Epithelial cell of prostate (primary cell): ENCODE data around the gene SCAMP2.
A peak's percentile ranks its signal among the peaks of the same experiment; 100 is the strongest.

ENCODE experiments used
- DNase-seq: peaks from one replicate; pipeline ENCODE4 v3.0.0-alpha.2; 2011; ENCODE audit warnings: low read depth, low spot score
- H3K27ac ChIP-seq: fragments of 450-650 bp; 2 replicates; pipeline ENCODE4 v1.5.1; 2017; ENCODE audit warnings: mild to moderate bottlenecking

SCAMP2 gene

GRCh38 chr15:74801311-74801997 lies 71.7 kb downstream of the SCAMP2 start:
- H3K27ac ChIP-seq: no peak overlapping the region
- no peak for DNase-seq

DNA sequence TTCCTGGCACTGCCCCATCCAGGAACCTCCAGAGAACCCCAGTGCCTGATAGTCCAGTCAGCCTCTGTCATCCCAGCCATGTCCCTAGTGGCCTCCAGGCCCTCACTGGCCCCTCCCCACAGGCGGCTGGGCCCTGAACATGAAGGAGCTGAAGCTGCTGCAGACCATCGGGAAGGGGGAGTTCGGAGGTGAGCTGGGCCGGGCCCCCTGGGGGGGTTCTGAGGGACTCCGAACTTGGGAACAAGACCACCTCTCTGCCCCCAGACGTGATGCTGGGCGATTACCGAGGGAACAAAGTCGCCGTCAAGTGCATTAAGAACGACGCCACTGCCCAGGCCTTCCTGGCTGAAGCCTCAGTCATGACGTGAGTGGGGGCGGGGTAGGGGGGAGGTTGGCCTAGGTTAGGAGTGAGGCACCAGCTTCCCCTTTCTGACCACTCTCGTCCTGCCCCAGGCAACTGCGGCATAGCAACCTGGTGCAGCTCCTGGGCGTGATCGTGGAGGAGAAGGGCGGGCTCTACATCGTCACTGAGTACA lies 72.5 kb downstream of the SCAMP2 start:
- no peak for DNase-seq
- H3K27ac ChIP-seq: peak overlapping the region; percentile 88

DNA sequence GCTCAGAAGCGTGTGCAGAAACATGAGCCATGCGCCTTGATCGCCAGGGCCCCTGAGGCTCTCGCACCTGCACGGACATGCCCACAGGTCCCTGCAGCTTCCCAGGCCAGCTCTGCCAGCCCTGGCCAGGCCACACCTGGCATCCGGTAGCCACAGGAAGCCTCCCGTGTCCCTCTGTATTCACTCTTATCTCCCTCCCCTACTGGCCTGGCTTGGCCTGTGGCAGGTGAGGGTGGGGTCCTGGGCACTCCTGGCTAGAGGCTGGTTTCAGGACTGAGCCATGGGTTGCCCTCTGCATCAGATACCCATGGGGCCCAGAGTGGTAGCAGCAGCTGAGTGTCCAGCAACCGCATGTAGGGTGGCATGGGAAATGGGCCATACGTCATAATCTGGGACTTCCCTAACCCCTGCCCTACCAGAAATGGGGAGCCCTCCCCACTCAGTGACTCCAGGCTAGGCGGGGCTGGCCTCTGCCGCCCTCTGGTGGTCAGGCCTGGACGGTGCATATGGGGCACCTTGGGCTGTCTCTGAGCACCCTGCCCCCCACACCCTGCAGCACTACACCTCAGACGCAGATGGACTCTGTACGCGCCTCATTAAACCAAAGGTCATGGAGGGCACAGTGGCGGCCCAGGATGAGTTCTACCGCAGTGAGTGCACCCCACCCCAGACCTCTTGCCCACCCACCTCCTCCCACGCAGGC lies 73.2 kb downstream of the SCAMP2 start:
- H3K27ac ChIP-seq: peak overlapping the region; percentile 88
- peak; percentile 89 for DNase-seq

DNA sequence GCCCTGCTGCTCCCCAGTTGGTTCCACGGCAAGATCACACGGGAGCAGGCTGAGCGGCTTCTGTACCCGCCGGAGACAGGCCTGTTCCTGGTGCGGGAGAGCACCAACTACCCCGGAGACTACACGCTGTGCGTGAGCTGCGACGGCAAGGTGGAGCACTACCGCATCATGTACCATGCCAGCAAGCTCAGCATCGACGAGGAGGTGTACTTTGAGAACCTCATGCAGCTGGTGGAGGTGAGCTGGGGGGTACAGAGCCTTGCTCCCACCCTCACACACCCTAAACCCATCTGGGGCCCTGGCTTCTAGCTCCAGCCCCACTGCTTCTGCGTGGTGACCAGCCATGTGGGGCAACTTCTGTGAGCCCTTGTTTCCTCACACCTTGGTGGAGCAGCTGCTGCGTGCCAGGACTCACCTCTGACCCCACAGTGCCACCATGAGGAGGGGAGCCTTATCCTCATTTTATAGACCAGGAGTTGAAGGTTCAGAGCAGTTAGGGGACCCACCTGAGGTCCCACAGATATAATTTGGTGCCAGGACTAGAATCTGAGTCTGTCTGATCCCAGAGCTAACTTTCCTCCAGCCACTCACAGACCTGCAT lies 73.8 kb downstream of the SCAMP2 start:
- DNase-seq: no peak
- H3K27ac ChIP-seq: peak overlapping the region; percentile 88

DNA sequence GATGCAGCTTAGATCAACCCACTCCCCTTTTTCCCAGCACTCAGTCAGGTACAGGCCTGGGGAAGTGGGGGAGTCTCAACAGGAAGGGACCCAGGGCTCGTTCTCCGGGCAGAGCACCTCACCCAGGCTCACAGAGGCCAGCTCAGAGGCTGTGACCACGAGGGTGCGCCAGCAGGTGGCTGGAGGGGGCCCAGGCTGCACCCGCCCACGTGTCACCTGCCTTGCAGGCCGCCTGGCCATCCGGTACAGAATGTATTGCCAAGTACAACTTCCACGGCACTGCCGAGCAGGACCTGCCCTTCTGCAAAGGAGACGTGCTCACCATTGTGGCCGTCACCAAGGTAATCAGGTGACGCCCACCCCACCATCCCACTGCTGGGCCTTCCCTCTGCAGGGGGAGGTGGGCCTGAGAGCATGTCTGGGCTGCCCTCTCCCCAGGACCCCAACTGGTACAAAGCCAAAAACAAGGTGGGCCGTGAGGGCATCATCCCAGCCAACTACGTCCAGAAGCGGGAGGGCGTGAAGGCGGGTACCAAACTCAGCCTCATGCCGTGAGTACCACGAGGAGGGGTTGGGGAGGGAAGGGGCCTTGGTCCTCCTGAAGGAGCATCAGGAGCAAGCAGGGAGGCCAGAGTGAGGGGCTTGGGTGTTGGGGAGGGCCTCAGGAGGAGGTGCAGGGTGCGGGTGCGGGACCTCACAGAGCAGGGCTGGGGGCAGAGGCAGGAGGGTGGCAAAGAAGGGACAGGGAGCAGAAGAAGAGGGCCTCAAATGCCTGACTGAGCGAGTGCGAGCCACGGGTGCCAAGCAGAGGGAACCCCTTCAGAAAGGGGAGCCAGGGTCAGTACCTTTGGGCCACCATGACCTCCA lies 74.5 kb downstream of the SCAMP2 start:
- no peak for DNase-seq
- H3K27ac ChIP-seq: peak overlapping the region; percentile 88

DNA sequence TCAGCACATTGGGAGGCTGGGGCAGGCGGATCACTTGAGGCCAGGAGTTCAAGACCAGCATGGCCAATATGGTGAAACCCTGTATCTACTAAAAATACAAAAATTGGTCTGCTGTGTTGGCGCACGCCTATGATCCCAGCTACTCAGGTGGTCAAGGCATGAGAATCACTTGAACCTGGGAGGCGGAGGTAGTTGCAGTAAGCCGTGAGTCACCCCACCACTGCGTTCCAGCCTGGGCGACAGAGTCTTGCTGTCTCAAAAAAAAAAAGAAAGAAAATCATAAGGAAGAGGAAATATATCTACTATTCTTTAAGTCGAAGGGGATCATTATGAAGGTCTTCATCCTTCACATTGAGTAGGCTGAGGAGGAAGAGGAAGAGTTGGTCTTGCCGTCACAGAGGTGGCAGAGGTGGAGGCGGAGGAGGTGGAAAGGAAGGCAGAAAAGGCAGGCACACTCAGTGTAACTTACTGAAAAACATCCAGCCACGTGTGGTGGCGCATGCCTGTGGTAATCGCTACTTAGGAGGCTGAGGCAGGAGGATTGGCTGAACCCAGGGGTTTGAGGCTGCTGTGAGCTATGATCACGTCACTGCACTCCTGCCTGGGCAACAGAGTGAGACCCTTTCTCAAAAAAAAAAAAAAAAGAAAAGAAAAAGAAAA lies 77.1 kb downstream of the SCAMP2 start:
- peak overlapping the region; percentile 50 for H3K27ac ChIP-seq
- DNase-seq: no peak

GRCh38 chr15:74794970-74795349 lies 78.2 kb downstream of the SCAMP2 start:
- no peak for DNase-seq
- peak overlapping the region; percentile 50 for H3K27ac ChIP-seq

- peak overlapping the region; percentile 50 for H3K27ac ChIP-seq
- no peak for DNase-seq
These were observed 78.8 kb downstream of the SCAMP2 start for GRCh38 chr15:74794248-74794969.
